ENCODE data around the gene OTOP3. TPM values are rescaled to one million over a fixed set of nuclear protein-coding genes. Genes with fewer than 3 reads are reported as not detected.

OTOP3 gene
- total RNA-seq, 1 donor from 2014 or later: not detected

- no peak for DNase-seq (ENCODE audit: low read depth)
Observed at GRCh38 chr17:74917430-74917829, 18.3 kb upstream of the OTOP3 start.

GRCh38 chr17:74918906-74919305, 16.8 kb upstream of the OTOP3 start:
- DNase-seq (ENCODE audit: low read depth): no peak

- DNase-seq (ENCODE audit: low read depth): no peak
Observed at GRCh38 chr17:74919440-74920305, 16.0 kb upstream of the OTOP3 start.

- DNase-seq (ENCODE audit: low read depth): no peak
Observed at GRCh38 chr17:74920306-74920620, 15.4 kb upstream of the OTOP3 start.

- DNase-seq (ENCODE audit: low read depth): no peak
Observed at GRCh38 chr17:74920642-74921025, 15.1 kb upstream of the OTOP3 start.

GRCh38 chr17:74921026-74921681, 14.5 kb upstream of the OTOP3 start:
- no peak for DNase-seq (ENCODE audit: low read depth)

- DNase-seq (ENCODE audit: low read depth): no peak
Observed at GRCh38 chr17:74921769-74922168, 13.9 kb upstream of the OTOP3 start.

GRCh38 chr17:74922172-74922571, 13.5 kb upstream of the OTOP3 start:
- DNase-seq (ENCODE audit: low read depth): no peak

- no peak for DNase-seq (ENCODE audit: low read depth)
Observed at GRCh38 chr17:74922694-74923537, 12.8 kb upstream of the OTOP3 start, which contains the start of gene USH1G. Gene USH1G (minus strand): TSS chr17:74923255. CDS start chr17:74923073, 182 bp downstream.

GRCh38 chr17:74923538-74924249, 12.0 kb upstream of the OTOP3 start:
- DNase-seq (ENCODE audit: low read depth): no peak

GRCh38 chr17:74924250-74924948, 11.3 kb upstream of the OTOP3 start, which contains the start of gene OTOP2:
Gene OTOP2 (plus strand): TSS chr17:74924273. CDS start chr17:74924633, 360 bp downstream.
- no peak for DNase-seq (ENCODE audit: low read depth)

- DNase-seq (ENCODE audit: low read depth): no peak
Observed at GRCh38 chr17:74925242-74925641, 10.5 kb upstream of the OTOP3 start.

GRCh38 chr17:74928786-74929185, 6.9 kb upstream of the OTOP3 start:
- no peak for DNase-seq (ENCODE audit: low read depth)

GRCh38 chr17:74930535-74931036, 5.1 kb upstream of the OTOP3 start:
- no peak for DNase-seq (ENCODE audit: low read depth)

- DNase-seq (ENCODE audit: low read depth): no peak
Observed at GRCh38 chr17:74935048-74935447, 650 bp upstream of the OTOP3 start.

- no peak for DNase-seq (ENCODE audit: low read depth)
Observed at GRCh38 chr17:74936470-74936799, 737 bp downstream of the OTOP3 start.

- DNase-seq (ENCODE audit: low read depth): no peak
Observed at GRCh38 chr17:74937064-74938051, 1.7 kb downstream of the OTOP3 start.

GRCh38 chr17:74938194-74938950, 2.7 kb downstream of the OTOP3 start:
- DNase-seq (ENCODE audit: low read depth): no peak

- no peak for DNase-seq (ENCODE audit: low read depth)
Observed at GRCh38 chr17:74939534-74939933, 3.8 kb downstream of the OTOP3 start.
